Measurements from ENCODE around the gene DCDC2C. TPM values are rescaled to one million over a fixed set of nuclear protein-coding genes. Genes with fewer than 3 reads are reported as not detected.

Gene DCDC2C
- total RNA-seq, 1 donor from 2014 or later: not detected

DNA sequence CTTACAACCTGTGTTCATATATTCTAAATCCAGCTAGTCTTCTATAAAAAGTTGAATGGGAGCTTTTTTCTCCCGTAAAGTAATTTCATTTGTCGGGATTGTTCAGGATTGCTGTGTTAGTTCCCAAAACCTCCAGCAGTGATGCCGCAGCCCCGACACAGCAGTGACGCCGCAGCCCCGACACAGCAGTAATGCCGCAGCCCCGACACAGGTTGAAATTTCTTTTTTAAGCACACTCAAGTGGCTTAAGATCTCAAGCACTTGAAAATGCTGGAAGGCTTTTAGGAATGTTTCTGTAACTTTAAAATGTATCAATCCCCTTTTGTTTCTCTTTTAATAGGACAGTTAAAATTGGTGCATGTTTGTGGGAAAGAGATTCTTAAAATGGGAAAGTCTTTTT, 145.4 kb downstream of the DCDC2C start:
- H3K4me3 Mint-ChIP-seq (ENCODE audit: low read depth): no peak overlapping the region

DNA sequence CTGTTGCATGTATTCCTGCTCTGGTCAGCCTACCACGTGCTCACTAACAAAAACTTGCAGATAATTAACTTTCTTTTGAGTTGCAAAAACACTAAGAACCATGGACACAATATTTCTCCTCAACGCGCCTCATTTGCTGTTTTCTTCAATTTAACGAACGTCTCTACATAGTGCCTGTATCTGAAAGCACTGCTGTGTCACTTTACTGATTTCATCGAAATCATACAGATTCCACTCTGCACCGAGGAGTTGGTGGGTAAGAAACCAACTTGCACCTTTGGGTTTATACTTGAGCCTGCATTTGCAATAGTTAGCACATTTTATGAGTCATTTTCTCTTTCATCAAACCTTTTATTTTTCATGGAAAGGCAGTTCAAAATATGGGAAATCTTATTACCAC, 145.8 kb downstream of the DCDC2C start:
- Mint-ChIP-seq H3K27ac (no peak overlapping the region), H3K4me3 (ENCODE audit: low read depth) (no peak overlapping the region), H3K27me3 (peaks cover 2% of the 10 kb centered on the region), H3K4me1 (ENCODE audit: low read depth) (peaks cover 3% of the 10 kb centered on the region), H3K36me3 (ENCODE audit: insufficient read depth) (no peaks in the 10 kb centered on the region), H3K9me3 (ENCODE audit: low read depth) (peaks cover 28% of the 10 kb centered on the region)
- TF ChIP-seq, protein P1, sequence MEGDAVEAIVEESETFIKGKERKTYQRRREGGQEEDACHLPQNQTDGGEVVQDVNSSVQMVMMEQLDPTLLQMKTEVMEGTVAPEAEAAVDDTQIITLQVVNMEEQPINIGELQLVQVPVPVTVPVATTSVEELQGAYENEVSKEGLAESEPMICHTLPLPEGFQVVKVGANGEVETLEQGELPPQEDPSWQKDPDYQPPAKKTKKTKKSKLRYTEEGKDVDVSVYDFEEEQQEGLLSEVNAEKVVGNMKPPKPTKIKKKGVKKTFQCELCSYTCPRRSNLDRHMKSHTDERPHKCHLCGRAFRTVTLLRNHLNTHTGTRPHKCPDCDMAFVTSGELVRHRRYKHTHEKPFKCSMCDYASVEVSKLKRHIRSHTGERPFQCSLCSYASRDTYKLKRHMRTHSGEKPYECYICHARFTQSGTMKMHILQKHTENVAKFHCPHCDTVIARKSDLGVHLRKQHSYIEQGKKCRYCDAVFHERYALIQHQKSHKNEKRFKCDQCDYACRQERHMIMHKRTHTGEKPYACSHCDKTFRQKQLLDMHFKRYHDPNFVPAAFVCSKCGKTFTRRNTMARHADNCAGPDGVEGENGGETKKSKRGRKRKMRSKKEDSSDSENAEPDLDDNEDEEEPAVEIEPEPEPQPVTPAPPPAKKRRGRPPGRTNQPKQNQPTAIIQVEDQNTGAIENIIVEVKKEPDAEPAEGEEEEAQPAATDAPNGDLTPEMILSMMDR (IDR thresholded peaks at IDR 0.05; ENCODE audit: unreplicated experiment): no peak
- DNase-seq (ENCODE audit: low spot score, unreplicated experiment): no peak

More for the DNA sequence above, 145.4 kb downstream of the DCDC2C start:
- peaks cover 3% of the 10 kb centered on the region for H3K4me1 Mint-ChIP-seq (ENCODE audit: low read depth)
- no peak overlapping the region for H3K27ac Mint-ChIP-seq
- TF ChIP-seq, protein P1 (IDR thresholded peaks at IDR 0.05; ENCODE audit: unreplicated experiment): no peak
- H3K9me3 Mint-ChIP-seq (ENCODE audit: low read depth): peaks cover 27% of the 10 kb centered on the region
- no peak for DNase-seq (ENCODE audit: low spot score, unreplicated experiment)
- peaks cover 2% of the 10 kb centered on the region for H3K27me3 Mint-ChIP-seq
- H3K36me3 Mint-ChIP-seq (ENCODE audit: insufficient read depth): no peaks in the 10 kb centered on the region

DNA sequence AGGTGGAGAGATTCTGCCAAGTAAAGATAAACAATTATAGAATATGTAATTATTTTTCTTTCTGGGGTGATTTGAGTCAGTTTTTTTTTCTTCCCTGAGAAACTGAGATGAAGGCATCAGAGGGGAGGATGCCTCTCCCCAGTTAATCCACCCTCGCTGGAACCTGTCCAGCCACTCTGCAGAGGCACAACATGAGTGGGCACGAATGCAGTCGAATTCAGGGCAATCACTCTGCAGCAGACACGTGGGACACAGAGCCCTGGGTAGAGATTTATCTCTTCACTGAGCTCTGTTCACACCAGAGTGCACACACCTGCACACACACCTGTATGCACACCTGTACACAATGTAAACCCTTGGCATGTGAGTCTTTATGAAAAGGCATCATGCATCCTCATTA, 154.2 kb downstream of the DCDC2C start:
- peaks cover 13% of the 10 kb centered on the region for H3K9me3 Mint-ChIP-seq (ENCODE audit: low read depth)
- peaks cover 3% of the 10 kb centered on the region for H3K27me3 Mint-ChIP-seq

DNA sequence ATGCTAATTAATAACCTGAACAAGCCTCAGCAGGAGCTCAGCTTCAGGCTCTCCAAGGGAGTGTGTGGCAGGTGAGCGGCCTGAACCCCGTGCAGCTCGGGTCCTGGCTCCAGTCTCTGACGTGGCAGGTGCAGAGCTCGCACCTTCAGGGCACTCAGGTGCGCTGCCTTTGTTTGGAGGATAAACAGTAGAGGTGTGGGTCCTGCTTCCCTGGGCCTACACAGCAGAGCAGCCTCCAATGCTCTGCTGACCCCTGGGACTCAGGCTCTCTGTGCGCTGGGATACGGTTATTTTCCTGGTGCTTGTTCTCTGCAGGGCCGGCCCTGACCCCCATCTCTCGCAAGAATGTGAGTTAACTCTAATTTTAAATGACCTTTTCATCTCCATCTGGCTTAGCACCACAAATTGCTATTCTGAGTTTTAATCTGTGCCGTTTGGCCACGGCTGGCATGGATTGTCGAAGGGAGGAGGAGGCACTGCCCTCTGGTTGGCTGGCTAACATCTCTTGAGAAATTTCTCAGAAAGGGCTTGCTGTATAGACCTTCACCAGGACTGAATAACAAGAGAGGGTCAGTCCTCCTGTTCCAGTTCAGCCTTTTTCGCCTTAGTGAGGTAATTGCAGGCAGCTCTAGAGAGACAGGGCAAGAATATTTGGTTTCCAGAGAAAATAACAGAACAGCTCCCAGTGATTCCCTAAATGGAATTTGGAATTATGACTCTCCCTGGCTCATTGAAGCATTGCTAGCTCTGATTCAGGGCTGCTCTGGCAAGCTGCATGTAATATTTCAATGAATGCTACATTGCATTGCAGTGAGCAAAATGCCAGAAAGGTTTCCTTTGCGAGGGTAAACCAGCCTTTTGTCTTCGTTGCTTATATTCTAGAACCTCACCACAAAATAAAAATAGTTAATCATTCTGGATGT, 161.8 kb downstream of the DCDC2C start:
- Mint-ChIP-seq H3K4me3 (ENCODE audit: low read depth) (no peak overlapping the region), H3K9me3 (ENCODE audit: low read depth) (no peaks in the 10 kb centered on the region), H3K27me3 (no peaks in the 10 kb centered on the region), H3K36me3 (ENCODE audit: insufficient read depth) (no peaks in the 10 kb centered on the region), H3K27ac (no peak overlapping the region), H3K4me1 (ENCODE audit: low read depth) (peaks cover 2% of the 10 kb centered on the region)
- TF ChIP-seq, protein P1 (IDR thresholded peaks at IDR 0.05; ENCODE audit: unreplicated experiment): no peak
- no peak for DNase-seq (ENCODE audit: low spot score, unreplicated experiment)

More for the DNA sequence above, 154.2 kb downstream of the DCDC2C start:
- no peak for DNase-seq (ENCODE audit: low spot score, unreplicated experiment)
- H3K36me3 Mint-ChIP-seq (ENCODE audit: insufficient read depth): no peaks in the 10 kb centered on the region
- no peak overlapping the region for H3K27ac Mint-ChIP-seq
- no peaks in the 10 kb centered on the region for H3K4me1 Mint-ChIP-seq (ENCODE audit: low read depth)
- no peak overlapping the region for H3K4me3 Mint-ChIP-seq (ENCODE audit: low read depth)
- TF ChIP-seq, protein P1 (IDR thresholded peaks at IDR 0.05; ENCODE audit: unreplicated experiment): no peak

DNA sequence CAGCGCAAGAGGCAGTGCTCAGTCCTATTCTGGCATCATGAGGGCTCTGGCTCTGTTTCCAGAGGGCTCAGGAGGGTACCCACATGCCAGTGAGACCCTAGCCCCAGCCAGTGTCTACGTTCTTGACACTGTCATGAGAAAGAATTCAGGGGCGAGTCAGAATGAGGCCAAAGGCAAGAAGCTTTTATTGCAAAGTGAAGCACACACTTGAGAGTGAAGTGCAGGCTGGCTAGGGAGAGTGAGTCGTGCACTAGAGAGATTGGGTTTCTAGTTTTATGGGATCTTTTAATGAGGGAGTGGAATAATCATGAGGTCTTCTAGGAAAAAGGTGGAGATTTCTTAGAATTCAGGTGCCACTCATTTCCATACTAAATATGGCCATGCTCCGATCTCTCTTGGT, 164.1 kb downstream of the DCDC2C start:
- no peaks in the 10 kb centered on the region for H3K36me3 Mint-ChIP-seq (ENCODE audit: insufficient read depth)

More for the DNA sequence above, 164.1 kb downstream of the DCDC2C start:
- no peak for DNase-seq (ENCODE audit: low spot score, unreplicated experiment)
- TF ChIP-seq, protein P1 (IDR thresholded peaks at IDR 0.05; ENCODE audit: unreplicated experiment): no peak
- no peaks in the 10 kb centered on the region for H3K9me3 Mint-ChIP-seq (ENCODE audit: low read depth)
- H3K27me3 Mint-ChIP-seq: no peaks in the 10 kb centered on the region
- H3K27ac Mint-ChIP-seq: no peak overlapping the region
- H3K4me1 Mint-ChIP-seq (ENCODE audit: low read depth): peaks cover 2% of the 10 kb centered on the region
- no peak overlapping the region for H3K4me3 Mint-ChIP-seq (ENCODE audit: low read depth)
